Measurements from ENCODE around the gene STK32B.
"Not testable (repeated sequence)": the region's sequence is repeated elsewhere in the genome, so short reads cannot be mapped to it uniquely, and the experiment has no call there.

Gene STK32B

DNA sequence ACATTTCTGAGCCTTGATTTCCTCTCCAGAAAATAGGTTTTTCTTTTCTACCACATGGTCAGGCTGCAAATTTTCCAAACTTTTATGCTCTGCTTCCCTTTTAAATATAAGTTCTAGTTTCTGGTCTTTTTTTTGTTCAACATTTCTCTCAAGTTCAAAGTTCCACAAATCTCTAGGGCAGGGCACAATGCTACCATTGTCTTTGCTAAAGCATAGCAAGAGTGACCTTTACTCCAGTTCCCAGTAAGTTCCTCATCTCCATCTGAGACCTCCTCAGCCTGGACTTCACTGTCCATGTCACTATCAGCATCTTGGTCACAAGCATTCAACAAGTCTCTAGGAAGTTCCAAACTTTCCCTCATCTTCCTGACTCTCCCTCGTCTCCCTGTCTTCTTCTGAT lies 228.8 kb downstream of the STK32B start:
- not testable (repeated sequence) for DNase-seq

DNA sequence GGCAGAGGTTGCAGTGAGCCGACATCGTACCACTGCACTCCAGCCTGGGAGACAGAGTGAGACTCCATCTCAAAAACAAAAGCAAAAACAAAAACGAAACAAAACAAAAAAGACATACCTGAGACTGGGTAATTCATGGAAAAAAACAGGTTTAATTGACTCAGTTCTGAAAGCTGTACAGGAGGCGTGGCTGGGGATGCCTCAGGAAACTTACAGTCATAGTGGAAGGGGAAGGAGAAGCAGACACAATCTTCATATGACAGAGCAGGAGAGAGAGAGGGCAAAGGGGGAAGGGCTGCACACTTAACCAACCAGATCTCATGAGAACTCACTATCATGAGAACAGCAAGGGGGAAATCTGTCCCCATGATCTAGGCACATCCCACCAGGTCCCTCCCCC lies 229.5 kb downstream of the STK32B start:
- no peak for DNase-seq

GRCh38 chr4:5283837-5284236 lies 232.6 kb downstream of the STK32B start:
- DNase-seq, result no peak

DNA sequence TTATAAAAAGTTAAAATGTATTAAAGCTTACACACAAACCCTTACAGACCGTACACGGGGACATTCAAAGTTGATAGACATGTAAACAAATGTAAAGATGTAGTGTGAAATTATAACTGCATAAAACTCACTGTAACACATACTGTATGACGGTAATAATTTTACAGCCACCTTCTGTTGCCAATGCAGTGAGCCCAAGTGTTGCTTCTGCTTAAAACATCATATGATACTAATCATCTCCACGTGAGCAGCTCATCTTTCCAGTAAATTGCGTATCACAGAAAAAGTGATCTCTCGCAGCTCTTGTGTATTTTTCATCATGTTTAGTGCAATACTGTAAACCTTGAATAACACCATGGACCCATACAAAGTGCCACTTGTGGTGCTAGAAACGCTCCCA lies 233.2 kb downstream of the STK32B start:
- DNase-seq, result no peak

DNA sequence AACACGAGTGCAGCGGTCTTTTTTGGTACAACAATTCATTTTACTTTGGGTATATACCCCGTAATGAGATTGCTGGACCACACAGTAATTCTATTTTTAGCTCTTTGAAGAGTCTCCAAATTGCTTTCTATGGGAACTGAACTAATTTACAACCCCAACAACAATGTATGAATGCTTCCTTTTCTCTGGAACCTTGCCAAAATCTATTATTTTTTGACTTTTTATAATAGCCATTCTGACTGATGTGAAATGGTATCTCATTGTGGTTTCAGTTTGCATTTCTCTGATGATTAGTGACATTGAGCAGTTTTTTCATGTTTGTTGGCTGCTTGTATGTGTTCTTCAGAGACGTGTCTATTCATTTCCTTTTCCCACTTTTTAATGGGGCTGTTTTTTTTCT lies 240.8 kb downstream of the STK32B start:
- DNase-seq, result no peak

GRCh38 chr4:5298000-5298787 lies 246.9 kb downstream of the STK32B start:
- not testable (repeated sequence) for DNase-seq

DNA sequence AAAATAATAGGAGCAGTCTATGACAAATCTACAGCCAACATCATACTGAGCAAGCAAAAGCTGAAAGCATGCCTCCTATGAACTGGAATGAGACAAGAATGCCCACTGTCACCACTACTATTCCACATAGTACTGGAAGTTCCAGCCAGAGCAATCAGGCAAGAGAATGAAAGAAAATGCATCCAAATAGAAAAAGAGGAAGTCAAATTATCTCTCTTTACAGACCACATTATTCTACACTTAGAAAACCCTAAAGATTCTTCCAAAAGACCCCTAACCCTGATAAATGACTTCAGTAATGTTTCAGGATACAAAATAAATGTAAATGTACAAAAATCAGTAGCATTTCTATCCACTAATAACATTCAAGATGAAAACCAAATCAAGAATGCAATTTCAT lies 249.0 kb downstream of the STK32B start:
- DNase-seq, result no peak

- DNase-seq, result no peak
Observed at GRCh38 chr4:5307928-5308327, 256.6 kb downstream of the STK32B start.

DNA sequence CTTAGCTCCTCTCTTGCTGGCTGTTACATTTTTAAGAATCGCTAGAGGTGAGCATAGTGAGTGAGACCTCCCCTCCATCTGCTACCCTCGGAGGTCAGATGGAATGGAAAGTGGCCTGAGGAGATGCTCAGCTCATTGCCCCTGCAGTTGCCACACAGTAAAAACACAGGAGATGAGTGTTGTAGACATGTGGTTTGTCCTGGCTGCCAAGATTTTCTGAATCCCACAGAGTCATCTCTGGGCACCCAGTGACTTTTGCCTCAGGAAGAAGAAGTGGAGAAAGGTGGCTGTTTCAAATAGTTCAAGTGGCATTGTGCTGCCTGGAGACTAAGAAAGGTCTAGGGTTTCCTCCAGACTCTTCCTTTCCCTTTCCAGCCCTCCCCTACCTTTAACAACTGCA lies 271.0 kb downstream of the STK32B start:
- DNase-seq, result no peak

GRCh38 chr4:5330339-5330989 lies 279.2 kb downstream of the STK32B start:
- no peak for DNase-seq

DNA sequence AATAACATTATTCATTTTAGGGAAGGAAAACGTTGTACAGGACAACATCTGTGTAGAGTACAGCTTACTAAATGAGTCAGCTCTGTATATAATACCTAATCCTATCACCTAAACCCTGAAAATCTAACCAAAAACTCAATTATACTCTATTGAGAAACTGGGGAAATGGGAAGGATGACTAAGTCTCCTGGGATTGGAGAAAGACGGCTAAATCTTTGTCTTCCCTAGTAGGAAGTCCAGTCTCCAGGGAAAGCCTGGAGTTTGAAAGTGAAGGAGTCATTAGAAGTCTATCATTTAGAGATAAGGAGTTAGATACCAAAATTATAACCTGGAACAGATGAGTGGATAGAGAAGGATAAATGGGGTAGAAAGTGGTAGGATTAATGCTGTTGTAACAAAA lies 286.5 kb downstream of the STK32B start:
- no peak for DNase-seq

DNA sequence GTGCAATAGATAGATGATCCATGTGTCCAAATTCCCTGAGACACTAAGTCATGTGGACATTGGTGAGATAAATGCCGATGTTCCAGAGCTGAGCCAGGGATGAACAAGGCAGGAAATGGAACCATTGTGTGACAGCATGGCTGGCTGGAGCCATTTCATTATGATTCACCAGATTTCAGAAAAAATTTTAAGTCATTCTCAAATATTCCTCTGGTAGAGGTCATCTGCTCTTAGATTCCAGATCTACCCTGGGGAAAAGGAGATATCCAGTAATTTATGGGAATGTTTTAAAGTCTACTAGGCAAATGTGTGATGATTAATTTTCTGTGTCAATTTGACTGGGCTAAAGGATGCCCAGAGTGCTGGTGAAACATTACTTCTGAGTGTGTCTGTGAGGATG lies 287.3 kb downstream of the STK32B start:
- DNase-seq, result no peak

DNA sequence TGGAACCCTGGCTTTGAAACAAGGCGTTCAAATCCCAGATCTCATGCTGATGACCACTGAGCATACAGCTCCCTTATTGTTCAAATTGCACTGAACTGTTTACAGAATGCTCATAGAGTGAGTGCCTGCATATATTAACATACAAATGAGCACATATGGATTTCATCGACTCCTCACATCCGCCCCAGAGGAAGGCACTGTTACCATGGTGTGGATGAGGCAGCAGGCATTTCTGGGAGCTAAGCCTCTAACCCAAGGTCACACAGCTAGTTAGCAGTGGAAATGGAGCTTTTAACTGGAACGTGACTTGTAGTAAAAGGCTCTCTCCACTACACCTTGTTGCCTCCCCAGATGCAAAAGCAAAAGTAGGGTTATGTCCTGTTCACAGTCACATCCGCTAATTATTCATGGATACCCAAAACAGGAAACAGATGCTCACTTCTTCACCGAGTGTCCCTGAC lies 289.7 kb downstream of the STK32B start:
- DNase-seq, result no peak

- no peak for DNase-seq
Observed at GRCh38 chr4:5341526-5341925, 290.2 kb downstream of the STK32B start.

DNA sequence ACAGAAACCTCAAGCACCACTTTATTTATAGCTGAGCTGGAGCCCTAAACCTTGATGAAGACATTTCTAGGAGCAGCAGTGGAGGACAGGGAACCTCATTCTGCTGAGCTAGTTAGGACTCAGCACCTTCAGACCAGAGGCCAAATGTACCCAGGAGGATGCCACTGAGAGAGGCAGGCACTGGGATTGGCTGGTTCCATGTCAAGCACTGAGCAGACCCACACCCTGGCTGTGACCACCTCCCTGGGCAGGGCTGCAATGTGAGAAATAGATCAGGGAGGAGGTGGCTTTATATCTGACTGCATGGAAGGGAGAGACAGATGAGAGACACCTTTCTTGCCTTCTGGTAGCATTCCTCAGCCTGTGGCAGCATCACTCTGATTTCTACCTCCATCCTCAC lies 304.6 kb downstream of the STK32B start:
- no peak for DNase-seq

DNA sequence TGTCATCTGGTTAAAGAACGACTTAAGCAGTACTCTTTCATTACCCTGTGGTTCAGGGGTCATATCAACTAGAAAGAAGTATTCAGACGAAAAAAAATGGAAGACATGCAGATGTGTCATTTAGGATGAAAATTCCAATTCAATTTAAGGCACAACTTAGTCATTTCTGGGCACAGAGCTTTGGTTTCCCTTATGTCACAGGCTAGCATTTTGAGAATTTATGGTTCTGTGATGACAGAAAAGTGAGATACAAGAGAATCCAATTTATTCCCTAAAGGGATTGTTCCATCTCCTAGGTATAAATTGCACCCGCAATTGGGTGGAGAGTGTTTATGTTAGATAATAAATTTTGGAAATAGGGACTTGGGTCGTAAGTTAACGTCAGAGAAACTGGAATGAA lies 306.6 kb downstream of the STK32B start:
- DNase-seq, result no peak

DNA sequence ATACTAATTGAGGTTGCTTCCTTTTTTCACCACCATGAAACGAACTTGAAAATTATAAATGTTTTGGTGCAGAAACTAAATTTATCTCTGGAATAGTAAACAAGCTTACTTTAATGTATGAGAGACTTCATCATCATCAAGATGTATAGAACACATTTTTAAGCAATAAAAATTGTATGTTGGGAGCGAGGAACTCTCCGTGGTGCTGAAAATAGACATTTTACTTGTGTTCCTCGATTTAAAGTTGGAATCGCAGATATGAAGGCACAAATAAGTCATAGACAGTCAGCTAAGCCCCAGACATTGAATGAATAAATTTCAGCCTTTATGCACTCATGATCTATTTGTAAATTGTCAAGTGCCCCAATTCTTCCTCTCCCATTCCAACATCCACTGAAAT lies 310.7 kb downstream of the STK32B start:
- no peak for DNase-seq

DNA sequence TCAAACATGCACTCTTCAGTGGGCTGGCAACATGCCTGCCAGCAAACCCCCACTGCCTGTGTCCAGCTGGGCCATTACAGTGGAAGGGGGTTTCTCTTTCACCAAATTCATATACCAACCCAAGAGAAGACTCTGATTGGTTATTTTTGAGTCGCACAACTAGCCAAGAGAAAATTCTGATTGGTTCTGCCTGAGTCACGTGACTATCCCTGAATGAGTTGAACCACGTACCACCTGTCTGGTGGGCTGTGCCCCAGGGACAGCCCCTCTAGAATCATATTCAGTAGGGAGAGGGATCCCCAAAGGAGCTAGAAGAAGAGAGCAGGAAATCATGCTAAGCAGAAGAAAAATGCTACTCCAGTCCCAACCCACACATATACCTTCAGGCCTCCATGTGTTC lies 313.1 kb downstream of the STK32B start:
- DNase-seq, result no peak

- DNase-seq, result no peak
Observed at GRCh38 chr4:5365071-5366008, 314.1 kb downstream of the STK32B start.

DNA sequence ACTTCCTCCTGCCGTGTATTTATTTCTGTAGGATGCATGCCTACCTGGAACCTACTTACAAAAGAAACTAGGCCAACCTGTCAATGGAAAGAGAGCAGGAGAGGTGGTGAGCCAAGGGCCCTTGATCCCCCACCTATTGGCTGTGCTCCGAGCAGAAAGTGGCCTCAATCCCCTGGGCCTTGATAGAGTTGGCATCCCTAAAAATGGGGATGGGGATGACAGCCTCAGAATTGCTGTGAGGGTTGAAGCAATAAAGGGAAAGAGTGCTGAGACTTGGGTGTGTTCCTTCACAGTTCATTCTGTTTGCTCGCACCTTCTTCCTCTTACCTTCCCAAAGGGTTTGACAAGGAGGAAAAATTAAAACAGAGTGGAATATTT lies 314.7 kb downstream of the STK32B start:
- no peak for DNase-seq

DNA sequence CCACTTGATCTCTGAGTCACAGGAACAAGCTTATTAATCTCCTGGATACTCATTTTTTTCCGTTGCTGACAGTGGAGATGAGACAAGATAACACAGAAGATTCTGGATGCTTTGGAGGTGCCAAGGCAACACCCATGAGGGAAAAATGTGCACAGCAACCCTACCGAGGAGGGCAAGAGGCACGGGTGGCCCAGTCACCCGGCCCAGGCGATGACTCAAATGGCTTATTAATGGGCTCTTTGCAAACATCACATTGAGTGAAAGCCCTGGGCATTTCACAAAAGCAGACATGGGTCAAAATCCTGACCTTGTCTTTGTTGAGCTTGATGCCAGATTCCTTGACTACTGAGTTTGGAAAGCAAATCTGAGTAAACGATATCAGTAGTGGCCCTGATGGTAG lies 315.1 kb downstream of the STK32B start:
- no peak for DNase-seq

- DNase-seq, result no peak
Observed at GRCh38 chr4:5368426-5368825, 317.1 kb downstream of the STK32B start.

DNA sequence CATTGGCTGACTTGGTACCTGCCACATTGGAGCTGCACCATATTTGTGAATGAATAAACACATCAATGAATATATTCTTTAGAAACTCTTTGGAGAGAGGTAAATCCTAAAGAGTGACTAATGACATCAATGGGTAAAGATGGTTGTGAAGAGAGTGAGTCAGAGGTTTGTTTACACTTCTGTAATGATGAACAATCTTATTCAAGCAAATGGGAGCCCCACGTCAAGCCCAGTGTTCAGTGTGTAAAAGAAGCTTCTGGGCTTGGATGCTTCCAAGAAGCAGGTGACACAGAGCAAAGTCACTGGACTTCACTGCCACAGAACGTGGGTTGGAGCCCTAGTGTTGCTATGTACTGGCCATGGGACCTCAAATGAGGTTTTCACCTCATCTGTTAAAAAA lies 319.0 kb downstream of the STK32B start:
- no peak for DNase-seq
